Dermis blood vessel endothelial cell (primary cell): Measurements from ENCODE around the gene SLC7A1. TPM values are rescaled to one million over a fixed set of nuclear protein-coding genes. Genes with fewer than 3 reads are reported as not detected.
A peak's percentile ranks its signal among the peaks of the same experiment; 100 is the strongest.

Experiments
- DNase-seq: peaks from one replicate; pipeline ENCODE4 v3.0.0; 2010
- total RNA-seq: library from RNA; depleted of rRNA; stranded (reverse); fragments of >200 nt; gene quantifications from 2 replicates; pipeline ENCODE4 v1.2.3, GENCODE V29; 2014

The SLC7A1 gene
- total RNA-seq, 1 donor from 2014 or later = 17.7 TPM

DNA sequence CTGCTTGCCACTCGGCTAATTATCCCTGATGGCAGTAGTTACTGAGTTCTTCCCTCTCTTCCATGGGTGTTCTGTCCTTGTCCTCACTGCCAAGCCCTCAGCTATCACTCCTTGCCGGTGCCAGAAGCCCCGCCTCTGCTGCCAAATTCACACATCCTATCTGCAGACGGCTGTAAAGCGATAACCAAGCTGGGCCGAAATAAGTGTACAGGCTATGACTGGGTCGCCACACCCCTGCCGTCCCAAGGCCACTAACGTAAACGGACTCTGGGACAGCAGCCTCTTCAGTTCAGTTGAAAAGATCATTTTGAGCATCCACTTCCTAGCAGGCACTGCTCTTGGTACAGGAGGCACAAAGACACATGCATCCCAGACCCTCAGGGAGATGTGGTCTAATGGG, 13.3 kb downstream of the SLC7A1 start:
- DNase-seq = no peak

DNA sequence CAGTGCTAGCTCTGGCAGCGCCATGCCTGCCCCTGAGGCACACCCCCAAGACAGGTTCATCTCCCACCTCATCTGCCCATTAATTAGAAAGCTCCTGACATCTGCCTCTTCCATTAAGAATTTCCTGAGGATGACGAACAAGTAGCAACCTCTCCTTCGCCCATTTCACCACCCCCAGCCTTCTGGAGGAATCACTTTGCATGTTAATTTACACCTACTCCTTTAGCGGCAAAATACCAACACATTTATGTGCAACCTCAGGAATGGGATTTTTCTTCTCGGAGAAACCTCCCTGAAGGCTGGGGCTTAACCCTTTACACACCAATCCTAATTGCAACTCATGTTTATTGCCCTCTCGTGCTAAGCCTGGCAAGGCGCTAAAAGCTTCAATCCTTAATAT, 13.8 kb downstream of the SLC7A1 start:
- DNase-seq = no peak

DNA sequence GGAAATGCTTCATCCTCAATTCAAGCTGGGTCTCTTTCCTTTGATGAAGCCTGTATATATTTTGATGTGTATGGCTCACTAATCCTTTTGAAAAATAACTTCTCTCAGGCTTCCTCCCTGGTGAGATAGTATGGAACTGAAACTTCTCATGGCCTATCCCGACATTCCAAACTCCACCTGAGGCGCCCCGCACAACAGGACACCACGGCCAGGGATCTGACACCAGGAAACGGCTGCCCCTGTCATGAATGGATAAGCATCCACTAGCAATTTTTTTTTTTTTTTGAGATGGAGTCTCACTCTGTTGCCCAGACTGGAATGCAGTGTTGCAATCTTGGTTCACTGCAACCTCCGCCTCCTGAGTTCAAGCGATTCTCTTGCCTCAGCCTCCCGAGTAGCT, 16.4 kb downstream of the SLC7A1 start:
- DNase-seq = peak; percentile 69

DNA sequence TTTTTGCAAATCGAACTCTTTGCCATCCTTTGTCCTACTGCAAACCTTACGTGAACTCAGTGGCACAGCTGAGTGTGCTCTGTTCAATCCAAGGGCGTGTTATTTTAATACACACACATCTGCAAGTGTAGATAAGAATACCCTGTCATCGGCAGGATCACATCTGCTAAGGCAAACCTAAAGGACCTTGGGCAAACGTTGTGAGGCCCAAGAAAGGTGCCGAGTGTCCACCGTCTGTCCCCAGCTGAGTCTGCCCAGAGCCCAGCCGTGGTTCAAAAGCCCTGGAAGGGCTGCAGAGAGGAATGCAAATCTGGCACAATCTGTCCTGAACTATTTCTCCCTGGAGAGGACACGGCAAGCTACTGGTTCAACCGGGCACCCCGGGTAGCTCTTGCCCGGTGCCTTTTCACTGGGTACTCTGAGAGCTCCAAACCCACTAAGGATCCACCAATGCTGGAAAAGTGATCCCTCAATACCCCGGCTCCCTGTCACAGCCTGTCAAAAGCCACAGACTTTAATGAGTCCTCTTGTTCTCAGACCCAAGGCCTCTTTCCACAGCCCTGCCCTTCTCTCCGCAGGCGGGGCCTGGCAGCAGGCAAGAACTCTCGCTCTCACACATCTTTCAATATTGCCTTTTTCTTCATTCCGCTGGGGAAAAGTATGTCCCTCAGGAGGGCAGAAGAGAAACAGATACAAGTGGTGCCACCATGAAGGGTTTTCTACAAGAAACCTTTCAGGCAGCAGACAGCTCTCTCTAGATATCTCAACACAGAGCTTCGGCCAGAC, 17.0 kb downstream of the SLC7A1 start:
- no peak for DNase-seq

DNA sequence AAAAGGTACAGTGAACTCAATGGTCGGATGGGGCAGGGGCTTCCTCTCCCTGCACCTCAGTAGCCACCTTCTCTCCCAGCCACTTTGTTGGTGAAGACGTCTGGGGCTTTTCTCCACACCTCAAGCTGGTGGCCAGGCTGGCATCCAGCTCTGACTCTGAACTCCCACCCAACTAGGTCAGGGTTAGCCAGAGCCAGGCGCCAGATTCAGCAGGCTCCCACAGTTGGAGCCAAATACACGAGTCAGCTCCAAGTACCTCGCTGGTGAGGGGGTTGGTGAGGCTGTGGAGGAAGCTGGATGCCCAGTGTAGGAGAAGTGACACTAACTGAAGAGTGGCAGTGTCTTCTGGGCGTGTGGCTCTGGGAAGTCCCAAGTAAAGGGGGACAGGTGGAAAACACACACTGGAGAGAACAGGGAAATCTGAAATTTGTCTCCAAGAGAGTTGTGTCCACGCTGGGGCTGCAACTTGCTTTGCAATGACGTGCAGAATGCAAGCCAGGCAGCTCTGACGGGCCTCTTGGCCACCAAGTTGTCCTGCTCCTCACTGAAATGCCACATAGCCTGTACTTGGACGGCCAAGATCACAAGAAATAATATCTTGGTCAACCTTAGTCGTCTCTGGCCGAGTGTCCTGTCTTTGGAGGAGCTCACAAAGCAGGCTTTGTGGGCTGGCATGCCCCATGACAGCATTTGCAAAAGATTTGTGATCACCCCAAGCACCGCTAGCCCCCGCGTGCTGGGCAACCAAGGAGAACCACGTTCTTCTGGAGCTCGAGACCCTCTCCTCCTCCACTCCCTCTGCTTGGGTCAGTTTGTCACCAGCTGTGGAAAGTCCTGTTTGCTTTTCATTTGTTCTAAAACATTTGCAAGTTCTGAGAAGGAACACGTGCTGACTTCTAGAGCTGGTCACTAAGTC, 18.1 kb downstream of the SLC7A1 start:
- DNase-seq = no peak

DNA sequence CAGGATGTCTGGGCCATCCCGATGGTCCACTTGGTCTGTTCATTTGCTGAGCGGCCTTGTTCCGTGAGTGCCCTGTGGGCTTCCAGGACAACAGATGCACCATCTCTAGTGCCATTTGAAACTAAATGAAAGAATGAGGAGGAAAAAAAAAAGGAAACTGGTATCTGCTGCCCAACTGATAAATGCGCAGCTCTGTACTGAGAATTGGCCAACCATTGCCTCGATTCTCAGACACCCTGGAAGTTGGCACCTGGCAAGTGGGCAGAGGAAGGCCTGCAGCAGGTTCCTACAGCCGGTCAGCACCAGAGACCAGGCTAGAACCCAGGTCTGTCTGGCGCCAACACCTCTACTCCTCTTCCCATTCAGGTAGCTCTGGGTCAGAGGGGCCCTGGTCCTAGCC, 18.9 kb downstream of the SLC7A1 start:
- DNase-seq = no peak

DNA sequence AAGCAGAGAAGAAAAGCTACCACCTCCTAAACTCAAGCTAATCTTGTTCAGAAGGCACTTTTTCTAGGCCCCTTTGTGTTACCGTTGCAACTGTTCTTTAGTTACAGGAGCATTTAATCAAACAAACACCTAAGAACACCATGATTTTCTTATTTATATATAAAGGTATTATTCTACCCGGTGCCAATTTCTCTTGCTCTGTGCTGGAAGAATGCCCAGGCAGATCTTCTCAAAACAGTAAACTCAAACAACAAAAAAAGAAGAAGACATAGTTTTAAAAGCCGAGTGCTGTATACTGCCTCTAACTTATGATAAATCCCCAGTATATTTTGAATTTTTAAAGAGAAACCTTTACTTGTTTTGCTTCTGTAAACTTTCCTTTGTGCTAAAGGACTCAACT, 20.4 kb downstream of the SLC7A1 start:
- no peak for DNase-seq

DNA sequence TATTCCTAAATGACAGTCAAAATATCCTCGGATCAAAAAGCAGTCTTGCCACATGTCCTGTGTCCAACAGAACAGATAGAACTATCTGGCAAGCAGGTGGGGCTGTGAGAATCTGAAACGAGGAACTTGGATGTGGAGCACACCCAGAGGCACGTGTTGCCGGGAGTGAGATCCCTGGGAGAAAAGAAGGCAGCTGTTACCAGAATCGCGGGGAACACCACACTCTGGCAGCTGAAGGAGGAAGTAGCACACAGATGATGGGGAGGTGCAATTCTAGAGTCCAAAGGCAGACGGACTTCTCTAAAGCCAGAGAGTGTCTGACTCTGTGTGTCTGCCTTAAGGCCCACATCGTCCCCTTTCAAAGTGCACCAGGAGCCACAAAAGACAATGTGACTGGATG, 22.3 kb downstream of the SLC7A1 start:
- peak; percentile 65 for DNase-seq

DNA sequence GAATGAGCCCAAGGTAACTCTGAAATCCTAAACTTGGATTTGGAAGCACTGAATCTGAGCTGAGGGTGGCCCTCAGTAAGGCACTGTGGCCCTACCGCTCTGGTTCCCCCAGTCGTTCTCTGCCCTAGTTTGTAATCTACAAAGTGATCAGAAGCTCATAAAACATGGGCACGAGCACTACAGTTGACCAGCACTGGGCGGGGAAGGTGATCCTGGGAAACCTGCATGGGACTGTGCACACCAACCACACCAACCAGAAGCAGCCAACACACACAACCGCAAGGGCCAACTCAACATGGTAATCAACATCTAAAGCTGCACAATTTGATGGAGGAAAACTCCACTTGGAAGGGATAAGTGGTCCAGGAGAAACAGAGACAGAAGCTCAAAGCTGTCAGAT, 22.9 kb downstream of the SLC7A1 start:
- no peak for DNase-seq

DNA sequence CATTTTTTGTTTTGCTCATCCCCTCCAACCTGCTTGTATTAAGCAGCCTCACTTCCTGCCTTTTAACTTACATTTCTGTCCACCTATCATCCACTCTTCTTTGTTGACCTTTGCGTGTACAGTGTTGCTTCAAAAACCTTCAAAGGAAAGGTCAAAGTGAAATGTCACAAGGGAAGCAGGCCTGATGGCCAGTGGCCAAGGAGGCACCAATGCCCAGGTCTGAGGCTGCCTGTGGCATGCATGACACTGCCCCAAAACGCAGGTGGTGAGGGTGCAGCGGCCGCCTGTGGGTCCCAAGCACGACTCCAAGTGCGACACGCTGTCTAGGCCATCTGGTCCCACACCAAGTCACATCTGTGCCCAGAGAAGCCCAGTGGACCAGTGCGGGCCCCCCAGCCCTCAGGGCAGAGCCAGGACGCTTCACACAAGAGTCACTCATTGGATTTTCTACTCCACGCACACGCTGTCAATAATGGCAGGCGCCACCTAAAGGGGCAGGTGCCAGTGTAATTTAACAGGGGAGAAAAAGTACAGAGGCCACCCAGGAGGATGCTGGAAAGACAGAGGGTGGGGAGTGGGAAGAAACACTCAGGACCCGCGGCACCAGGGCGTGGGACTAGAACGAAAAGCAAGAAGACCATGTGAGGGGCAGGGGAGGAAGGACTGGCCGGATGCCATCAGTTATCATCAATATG, 23.5 kb downstream of the SLC7A1 start:
- no peak for DNase-seq

DNA sequence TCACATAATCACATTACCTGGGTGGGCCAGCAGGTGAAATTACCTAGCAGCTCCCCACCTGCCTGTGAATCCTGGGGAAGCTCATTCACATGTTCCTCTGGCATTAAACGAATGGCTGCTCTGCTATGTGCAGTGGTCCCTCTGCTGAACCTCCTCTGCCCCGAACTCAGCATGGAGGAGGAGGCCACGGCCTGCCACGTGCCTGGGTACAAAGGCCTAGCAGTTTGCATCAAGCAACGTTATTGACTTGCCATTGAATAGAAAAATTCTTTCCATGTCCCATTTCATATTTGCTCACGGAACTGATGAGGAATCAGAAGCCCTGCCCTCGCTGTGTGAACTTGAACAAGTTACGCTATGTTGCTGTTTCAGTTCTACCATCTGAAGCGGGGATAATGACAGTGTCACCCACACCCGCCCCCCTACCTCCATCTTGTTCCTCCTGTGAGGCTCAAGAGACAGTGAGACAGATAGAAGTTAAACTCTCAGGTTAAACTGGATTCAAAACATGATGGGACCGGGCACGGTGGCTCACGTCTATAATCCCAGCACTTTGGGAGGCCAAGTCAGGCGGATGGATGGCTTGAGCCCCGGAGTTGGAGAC, 25.3 kb downstream of the SLC7A1 start:
- DNase-seq = no peak

DNA sequence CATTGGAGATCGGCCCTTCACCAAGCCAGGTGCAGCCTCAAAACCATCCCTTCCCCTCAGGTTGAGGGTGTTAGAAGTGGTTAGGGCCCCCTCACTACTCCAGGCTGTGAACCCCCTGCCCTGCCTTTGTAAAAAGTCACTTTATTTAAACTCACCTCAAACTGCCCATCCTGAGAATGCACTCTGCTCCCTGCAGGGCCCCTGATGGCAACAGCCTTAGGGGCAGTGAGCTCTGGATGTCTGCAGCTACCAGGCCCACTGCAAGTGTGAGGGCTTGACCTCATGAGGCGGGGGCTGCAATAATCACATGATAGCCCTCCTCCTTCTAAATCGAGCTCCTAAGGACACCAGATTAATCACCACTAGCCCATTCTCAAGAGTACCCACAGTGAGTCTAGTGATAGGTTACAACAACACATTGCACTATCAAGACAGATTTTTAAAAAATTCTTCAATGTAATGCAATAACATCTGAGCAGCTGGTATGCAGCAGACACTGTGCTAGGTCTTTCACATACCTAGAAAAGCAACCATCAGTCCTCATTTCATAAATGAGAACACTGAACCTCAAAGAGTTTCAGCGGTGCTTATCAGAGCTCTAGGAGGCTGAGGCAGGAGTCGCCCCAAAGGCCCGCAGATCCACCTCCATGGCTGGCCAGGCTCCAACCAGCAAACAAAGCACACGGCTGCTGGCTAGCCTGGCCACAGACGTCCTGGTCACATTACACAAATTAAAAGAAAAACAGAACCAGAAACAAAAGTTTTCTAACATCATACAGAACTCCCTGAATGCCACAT, 26.0 kb downstream of the SLC7A1 start:
- peak; percentile 44 for DNase-seq

DNA sequence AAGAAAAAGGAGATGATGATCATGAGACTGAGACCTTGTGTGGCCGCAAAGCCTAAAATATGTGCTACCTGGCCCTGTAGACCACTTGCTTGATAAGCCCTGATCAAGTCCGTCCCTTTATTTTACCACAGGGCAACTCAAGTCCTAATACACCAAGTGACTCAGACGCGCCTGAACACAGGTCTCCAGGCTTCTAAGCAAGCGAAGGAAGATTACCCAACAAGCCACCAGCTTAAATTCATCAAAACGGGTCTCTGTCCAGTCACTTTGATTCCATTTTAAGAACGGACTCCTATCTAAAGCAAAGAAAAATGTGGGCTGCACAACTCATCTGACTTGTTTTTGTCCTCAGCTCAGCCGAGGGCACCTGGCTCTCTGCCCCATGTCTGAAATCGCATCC, 26.8 kb downstream of the SLC7A1 start:
- DNase-seq = no peak

DNA sequence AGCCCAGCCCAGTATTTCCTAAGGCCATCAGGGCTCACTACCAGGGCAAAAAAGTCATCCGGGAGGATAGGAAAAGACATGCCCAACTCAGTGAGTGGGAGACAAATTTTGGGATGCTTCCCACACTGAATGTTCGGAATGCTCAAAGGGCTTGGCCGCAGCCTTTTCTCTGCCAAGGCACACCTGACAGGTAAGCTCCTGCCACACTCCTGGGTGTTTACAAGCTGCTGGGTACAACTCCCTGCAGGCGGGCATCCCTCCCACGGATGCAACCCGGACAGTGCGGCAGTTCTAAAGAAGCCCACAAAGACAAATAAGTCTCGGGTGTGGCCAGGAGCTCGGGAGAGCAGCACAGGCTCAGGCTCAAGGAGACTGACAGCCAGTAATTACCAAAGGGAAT, 28.1 kb downstream of the SLC7A1 start:
- DNase-seq = no peak

DNA sequence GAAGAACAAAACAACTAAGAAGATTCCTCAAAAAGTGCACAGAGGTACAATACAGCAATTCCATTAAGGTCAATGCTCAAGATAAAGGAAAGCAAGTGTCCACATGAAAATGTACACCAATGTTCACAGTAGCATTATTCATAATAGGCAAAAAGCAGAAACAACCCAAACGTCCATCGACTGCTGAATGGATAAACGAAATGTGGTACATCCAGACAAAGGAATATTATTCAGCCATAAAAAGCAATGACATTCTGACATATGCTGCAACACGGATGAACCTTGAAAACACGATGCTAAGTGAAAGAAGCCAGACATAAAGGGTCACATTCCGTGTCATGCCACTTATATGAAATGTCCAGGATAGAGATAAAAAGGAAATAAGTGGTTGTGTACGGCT, 29.3 kb downstream of the SLC7A1 start:
- no peak for DNase-seq

DNA sequence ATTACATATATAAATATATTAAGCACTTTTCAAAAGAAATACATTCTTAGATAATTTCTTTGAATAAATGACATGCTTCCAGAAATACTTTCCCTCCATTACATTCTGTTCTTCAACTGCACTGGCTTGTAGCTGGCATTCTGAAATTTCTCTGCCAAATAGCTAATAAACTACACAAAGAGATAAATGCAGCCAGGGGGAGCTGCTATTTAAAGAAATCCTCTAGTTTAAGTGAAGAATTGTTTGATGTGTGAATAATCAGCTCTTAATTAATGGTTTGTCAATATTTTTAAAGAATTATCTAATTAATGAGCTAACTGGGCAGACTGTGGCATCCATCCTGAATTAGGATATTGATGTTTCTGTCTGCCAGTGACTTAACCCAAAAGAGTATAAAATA, 30.7 kb downstream of the SLC7A1 start:
- DNase-seq = no peak

DNA sequence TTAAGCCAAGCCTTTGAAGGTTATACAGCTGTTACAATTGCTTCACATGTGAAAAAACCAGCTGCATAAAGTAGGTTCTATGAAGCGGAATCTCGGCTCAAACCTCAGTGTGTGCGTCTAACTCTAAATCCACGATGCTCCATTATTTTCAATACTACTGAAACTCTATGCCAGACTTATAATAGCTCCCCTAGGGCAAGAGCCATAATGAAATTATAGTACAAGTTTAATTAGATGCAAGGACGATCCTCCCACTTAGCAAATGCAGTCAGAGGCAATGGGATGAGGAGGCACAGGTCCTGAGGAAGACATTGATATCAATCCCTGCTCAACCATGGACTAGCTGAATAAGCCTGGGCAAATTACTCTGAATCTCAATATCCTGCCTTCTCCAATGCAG, 31.1 kb downstream of the SLC7A1 start:
- DNase-seq = no peak

DNA sequence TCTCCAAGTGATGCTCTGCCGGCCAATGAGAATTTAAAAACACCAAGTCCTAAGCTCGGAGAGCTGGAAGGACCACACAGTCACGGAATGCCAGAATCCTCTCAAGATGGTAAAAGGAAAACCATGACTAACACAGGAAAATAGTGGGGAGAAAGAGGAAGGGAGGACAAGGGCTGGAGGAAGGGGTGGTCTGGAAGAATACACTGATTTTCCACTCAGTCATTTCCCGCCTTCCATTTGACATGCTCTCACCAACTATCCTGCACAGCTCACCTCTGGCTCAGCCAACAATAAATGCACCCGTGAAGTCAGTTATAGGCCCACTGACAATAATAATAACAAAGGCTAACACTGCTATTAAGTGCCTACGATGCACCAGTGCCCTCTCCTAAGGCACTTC, 31.5 kb downstream of the SLC7A1 start:
- peak; percentile 75 for DNase-seq

DNA sequence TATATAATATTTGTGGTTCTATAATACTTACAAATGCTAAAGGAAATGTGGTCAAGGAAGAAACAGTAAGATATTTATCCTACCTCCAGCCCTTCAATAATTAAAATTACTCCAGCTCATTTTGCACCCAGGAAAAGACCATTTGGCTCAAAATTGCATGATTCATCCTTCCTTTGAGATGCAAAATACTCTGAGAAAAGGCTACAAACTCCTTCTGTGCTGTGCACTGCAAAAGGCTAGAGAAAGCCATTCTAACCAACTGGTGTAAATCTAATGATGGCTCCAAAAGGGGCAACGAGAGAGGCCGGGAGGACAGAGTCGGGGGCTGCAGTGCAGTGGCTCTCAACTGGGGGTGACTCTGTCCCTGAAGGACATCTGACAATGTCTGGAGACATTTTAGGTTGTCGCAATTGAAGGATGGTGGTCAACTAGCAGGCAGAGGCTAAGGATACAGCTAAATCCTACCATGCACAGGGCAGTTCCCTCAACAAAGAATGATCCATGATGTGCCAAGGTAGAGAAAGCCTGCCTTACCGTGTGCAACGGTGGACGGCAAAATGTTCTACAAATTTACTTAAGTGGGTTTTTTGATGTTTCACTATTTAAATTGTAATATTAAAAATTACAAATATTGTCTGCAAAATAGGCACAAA, 32.6 kb downstream of the SLC7A1 start:
- DNase-seq = no peak

DNA sequence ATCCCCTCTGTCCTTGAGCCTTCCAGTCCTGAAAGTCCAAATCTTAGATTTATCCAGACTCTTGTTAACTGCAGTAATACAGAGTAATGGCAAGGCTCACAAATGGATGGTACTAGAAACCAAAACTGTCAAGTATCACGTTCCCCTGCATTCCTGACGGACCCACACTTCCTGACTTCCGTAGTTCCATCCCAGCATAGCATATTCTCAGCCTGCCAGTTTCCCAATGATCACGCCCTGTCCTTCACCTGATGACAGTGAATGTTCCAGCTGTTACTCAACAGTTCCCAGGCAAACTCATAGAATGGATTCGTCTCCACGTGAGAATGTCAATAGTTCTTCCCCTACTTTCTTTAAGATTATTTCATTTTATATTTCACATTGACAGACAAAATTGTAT, 33.6 kb downstream of the SLC7A1 start:
- DNase-seq = peak; percentile 41

DNA sequence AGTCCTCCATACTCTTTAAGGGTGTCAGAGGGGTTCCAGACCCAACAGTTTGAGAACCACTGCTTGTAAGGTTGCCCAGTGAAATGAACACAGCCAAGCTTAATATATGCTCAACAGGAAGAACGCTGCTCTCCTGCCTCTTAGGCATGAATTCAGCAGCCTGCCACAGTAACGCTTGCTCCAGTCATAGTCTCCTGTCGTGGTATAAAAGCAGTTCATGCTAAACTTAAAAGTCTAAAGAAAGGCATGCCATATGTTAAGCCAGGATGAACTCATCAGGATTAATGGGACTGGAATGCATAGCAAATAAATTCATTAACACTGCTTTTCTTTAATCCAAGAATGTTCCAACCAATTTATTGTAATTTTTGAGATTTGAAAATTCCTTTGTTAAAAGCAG, 38.7 kb downstream of the SLC7A1 start:
- no peak for DNase-seq

DNA sequence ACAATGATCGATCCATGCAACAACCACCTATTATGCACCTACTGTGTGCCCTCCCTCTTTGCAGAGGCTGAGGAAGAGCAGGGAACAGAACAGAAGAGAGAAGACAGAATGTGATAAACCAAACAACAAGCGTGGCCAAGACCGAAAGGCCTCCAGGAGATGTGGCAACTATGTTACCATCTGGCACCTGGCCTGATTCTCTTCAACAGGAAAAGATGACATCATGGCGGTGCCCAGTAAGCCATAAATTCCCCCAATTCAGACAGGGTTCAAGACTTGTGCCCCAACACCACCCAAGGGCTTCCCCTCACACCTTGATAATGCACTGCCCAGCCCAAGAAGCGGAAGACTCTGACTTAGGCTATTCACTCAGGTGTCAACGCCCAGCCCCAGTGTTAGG, 44.3 kb downstream of the SLC7A1 start:
- DNase-seq = peak; percentile 34
